ENCODE data around the gene UQCC2.

DNA sequence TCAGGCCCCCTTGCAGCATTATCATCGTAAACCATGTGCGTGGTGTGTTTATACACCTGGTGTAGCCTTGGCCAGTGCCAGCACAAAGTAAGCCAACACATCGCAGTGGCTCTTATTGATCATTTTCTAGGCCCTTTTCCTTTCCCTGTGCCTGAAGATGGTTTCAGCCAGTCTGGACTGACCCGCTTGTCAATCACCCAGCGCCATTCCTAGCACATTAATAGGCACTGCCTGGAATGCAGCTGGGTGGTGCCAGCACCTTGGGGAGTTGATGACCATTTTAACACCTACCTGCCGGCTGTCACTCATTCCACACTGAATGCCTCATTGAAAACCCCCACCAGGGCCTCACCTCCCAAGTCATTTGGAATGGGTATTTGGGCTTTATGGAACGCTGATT, 4.9 kb upstream of the UQCC2 start:
- TF ChIP-seq, protein P1, sequence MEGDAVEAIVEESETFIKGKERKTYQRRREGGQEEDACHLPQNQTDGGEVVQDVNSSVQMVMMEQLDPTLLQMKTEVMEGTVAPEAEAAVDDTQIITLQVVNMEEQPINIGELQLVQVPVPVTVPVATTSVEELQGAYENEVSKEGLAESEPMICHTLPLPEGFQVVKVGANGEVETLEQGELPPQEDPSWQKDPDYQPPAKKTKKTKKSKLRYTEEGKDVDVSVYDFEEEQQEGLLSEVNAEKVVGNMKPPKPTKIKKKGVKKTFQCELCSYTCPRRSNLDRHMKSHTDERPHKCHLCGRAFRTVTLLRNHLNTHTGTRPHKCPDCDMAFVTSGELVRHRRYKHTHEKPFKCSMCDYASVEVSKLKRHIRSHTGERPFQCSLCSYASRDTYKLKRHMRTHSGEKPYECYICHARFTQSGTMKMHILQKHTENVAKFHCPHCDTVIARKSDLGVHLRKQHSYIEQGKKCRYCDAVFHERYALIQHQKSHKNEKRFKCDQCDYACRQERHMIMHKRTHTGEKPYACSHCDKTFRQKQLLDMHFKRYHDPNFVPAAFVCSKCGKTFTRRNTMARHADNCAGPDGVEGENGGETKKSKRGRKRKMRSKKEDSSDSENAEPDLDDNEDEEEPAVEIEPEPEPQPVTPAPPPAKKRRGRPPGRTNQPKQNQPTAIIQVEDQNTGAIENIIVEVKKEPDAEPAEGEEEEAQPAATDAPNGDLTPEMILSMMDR (IDR thresholded peaks at IDR 0.05; ENCODE audit: low read length), result no peak
- TF ChIP-seq EZH2 (IDR thresholded peaks at IDR 0.05; ENCODE audit: borderline replicate concordance, low read length), result no peak
